ENCODE results near the gene VGLL1. TPM values are rescaled to one million over a fixed set of nuclear protein-coding genes. Genes with fewer than 3 reads are reported as not detected.

VGLL1 gene
- polyA plus RNA-seq, 1 donor from 2014 or later, result not detected

DNA sequence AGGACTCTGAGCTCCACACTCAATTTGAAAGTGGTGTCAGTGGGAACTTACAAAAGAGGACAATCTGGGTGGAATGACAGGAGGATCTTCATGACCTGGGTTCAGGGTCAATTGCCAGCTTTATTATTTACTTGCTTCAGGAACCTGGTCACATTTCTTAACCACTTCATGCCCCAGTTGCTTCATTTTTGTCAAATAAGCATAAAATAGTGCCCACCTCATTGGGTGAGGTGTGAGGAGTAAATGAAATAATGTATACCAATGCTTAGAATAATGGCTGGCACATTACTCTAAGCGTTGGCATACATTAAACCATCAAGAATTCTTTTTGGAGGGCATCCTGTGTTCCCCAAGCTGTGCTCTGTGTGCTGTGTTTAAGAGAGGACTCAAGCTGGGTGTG, 19.4 kb downstream of the VGLL1 start:
- no peaks in the 10 kb centered on the region for H3K9me3 ChIP-seq (ENCODE audit: low read length)
- no peaks in the 10 kb centered on the region for H4K20me1 ChIP-seq (ENCODE audit: insufficient read depth)
- no peak overlapping the region for H3K27ac ChIP-seq (ENCODE audit: low read length)
- H3K27me3 ChIP-seq (ENCODE audit: insufficient read depth, low read depth, low read length), result no peaks in the 10 kb centered on the region
- H3K4me3 ChIP-seq (ENCODE audit: low read length), result no peak overlapping the region
- no peaks in the 10 kb centered on the region for H3K79me2 ChIP-seq (replicated peaks; ENCODE audit: insufficient read depth, low read length)
- H3K4me2 ChIP-seq (ENCODE audit: low read length), result no peak overlapping the region
- H2AFZ ChIP-seq (ENCODE audit: low read depth, low read length), result no peak overlapping the region
- no peaks in the 10 kb centered on the region for H3F3A ChIP-seq (ENCODE audit: insufficient read depth, low read length, poor library complexity, severe bottlenecking)
- H3K9me2 ChIP-seq (ENCODE audit: insufficient read depth, low read length), result no peaks in the 10 kb centered on the region
- TF ChIP-seq TAF1 (IDR thresholded peaks at IDR 0.05; ENCODE audit: low read depth), result no peak
- no peak for TF ChIP-seq EZH2 (IDR thresholded peaks at IDR 0.05; ENCODE audit: borderline replicate concordance, insufficient read depth, low read length, poor library complexity, severe bottlenecking)
- no peak for TF ChIP-seq SMC3 (conservative IDR thresholded peaks at IDR 0.05; ENCODE audit: poor library complexity)
- TF ChIP-seq, protein P1, sequence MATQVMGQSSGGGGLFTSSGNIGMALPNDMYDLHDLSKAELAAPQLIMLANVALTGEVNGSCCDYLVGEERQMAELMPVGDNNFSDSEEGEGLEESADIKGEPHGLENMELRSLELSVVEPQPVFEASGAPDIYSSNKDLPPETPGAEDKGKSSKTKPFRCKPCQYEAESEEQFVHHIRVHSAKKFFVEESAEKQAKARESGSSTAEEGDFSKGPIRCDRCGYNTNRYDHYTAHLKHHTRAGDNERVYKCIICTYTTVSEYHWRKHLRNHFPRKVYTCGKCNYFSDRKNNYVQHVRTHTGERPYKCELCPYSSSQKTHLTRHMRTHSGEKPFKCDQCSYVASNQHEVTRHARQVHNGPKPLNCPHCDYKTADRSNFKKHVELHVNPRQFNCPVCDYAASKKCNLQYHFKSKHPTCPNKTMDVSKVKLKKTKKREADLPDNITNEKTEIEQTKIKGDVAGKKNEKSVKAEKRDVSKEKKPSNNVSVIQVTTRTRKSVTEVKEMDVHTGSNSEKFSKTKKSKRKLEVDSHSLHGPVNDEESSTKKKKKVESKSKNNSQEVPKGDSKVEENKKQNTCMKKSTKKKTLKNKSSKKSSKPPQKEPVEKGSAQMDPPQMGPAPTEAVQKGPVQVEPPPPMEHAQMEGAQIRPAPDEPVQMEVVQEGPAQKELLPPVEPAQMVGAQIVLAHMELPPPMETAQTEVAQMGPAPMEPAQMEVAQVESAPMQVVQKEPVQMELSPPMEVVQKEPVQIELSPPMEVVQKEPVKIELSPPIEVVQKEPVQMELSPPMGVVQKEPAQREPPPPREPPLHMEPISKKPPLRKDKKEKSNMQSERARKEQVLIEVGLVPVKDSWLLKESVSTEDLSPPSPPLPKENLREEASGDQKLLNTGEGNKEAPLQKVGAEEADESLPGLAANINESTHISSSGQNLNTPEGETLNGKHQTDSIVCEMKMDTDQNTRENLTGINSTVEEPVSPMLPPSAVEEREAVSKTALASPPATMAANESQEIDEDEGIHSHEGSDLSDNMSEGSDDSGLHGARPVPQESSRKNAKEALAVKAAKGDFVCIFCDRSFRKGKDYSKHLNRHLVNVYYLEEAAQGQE (IDR thresholded peaks at IDR 0.05; ENCODE audit: borderline replicate concordance), result no peak
- TF ChIP-seq EP300 (conservative IDR thresholded peaks at IDR 0.05; ENCODE audit: poor library complexity, severe bottlenecking), result no peak
- TF ChIP-seq POLR2AphosphoS5 (IDR thresholded peaks at IDR 0.05), result no peak
- TF ChIP-seq RAD21 (conservative IDR thresholded peaks at IDR 0.05), result no peak
- TF ChIP-seq, protein P2, sequence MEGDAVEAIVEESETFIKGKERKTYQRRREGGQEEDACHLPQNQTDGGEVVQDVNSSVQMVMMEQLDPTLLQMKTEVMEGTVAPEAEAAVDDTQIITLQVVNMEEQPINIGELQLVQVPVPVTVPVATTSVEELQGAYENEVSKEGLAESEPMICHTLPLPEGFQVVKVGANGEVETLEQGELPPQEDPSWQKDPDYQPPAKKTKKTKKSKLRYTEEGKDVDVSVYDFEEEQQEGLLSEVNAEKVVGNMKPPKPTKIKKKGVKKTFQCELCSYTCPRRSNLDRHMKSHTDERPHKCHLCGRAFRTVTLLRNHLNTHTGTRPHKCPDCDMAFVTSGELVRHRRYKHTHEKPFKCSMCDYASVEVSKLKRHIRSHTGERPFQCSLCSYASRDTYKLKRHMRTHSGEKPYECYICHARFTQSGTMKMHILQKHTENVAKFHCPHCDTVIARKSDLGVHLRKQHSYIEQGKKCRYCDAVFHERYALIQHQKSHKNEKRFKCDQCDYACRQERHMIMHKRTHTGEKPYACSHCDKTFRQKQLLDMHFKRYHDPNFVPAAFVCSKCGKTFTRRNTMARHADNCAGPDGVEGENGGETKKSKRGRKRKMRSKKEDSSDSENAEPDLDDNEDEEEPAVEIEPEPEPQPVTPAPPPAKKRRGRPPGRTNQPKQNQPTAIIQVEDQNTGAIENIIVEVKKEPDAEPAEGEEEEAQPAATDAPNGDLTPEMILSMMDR (IDR thresholded peaks at IDR 0.05; ENCODE audit: poor library complexity, severe bottlenecking), result no peak
- no peak for TF ChIP-seq MXI1 (conservative IDR thresholded peaks at IDR 0.05; ENCODE audit: poor library complexity, severe bottlenecking)
- no peaks in the 10 kb centered on the region for H3K36me3 ChIP-seq (ENCODE audit: insufficient read depth, low read length)
- H3K9ac ChIP-seq (ENCODE audit: low read length), result no peak overlapping the region

DNA sequence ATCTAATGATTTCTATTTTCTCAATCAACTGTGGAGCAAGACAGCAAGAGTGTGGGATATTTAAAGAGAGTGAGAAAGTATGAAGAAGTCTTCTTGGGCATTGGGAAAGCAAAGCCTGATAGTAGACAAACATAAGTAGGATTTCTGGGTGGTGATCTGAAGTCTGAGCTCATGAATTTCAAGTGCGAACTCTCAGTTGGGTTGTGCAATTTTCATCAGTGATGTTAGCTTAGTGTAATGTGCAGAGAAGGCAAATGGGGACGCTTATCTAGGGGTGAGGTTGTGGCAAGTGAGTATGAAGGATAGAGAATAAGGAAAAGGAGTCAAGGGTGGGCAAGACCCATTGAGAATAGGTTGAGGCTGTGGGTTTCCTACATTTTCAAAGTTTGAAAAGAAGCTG, 23.7 kb downstream of the VGLL1 start:
- no peak overlapping the region for H3K4me2 ChIP-seq (ENCODE audit: low read length)
- no peak overlapping the region for H2AFZ ChIP-seq (ENCODE audit: low read depth, low read length)
- H3K79me2 ChIP-seq (replicated peaks; ENCODE audit: insufficient read depth, low read length), result no peaks in the 10 kb centered on the region
- no peaks in the 10 kb centered on the region for H3K9me3 ChIP-seq (ENCODE audit: low read length)
- H3F3A ChIP-seq (ENCODE audit: insufficient read depth, low read length, poor library complexity, severe bottlenecking), result no peaks in the 10 kb centered on the region
- H3K36me3 ChIP-seq (ENCODE audit: insufficient read depth, low read length), result no peaks in the 10 kb centered on the region
- no peak overlapping the region for H3K4me3 ChIP-seq (ENCODE audit: low read length)
- H3K27me3 ChIP-seq (ENCODE audit: insufficient read depth, low read depth, low read length), result no peaks in the 10 kb centered on the region
- H3K9me2 ChIP-seq (ENCODE audit: insufficient read depth, low read length), result no peaks in the 10 kb centered on the region
- H3K9ac ChIP-seq (ENCODE audit: low read length), result no peak overlapping the region
- no peak overlapping the region for H3K27ac ChIP-seq (ENCODE audit: low read length)
- H4K20me1 ChIP-seq (ENCODE audit: insufficient read depth), result no peaks in the 10 kb centered on the region
- TF ChIP-seq EZH2 (IDR thresholded peaks at IDR 0.05; ENCODE audit: borderline replicate concordance, insufficient read depth, low read length, poor library complexity, severe bottlenecking), result no peak
- TF ChIP-seq RAD21 (conservative IDR thresholded peaks at IDR 0.05), result no peak
- TF ChIP-seq POLR2AphosphoS5 (IDR thresholded peaks at IDR 0.05), result no peak
- TF ChIP-seq MXI1 (conservative IDR thresholded peaks at IDR 0.05; ENCODE audit: poor library complexity, severe bottlenecking), result no peak
- no peak for TF ChIP-seq SMC3 (conservative IDR thresholded peaks at IDR 0.05; ENCODE audit: poor library complexity)
- TF ChIP-seq, protein P1 (IDR thresholded peaks at IDR 0.05; ENCODE audit: borderline replicate concordance), result no peak
- TF ChIP-seq, protein P2 (IDR thresholded peaks at IDR 0.05; ENCODE audit: poor library complexity, severe bottlenecking), result no peak
- TF ChIP-seq EP300 (conservative IDR thresholded peaks at IDR 0.05; ENCODE audit: poor library complexity, severe bottlenecking), result no peak
- no peak for TF ChIP-seq TAF1 (IDR thresholded peaks at IDR 0.05; ENCODE audit: low read depth)

Measured in neural cell (in vitro differentiated cells).